M059J (cell line): ENCODE results near the gene PACS2. TPM values are rescaled to one million over a fixed set of nuclear protein-coding genes. Genes with fewer than 3 reads are reported as not detected.
"Not testable (repeated sequence)": the region's sequence is repeated elsewhere in the genome, so short reads cannot be mapped to it uniquely, and the experiment has no call there.

ENCODE experiments used
- DNase-seq: peaks from one replicate; pipeline ENCODE4 v3.0.0-alpha.2; 2012; ENCODE audit warnings: low read depth
- total RNA-seq: library from RNA; depleted of rRNA; stranded (reverse); fragments of >200 nt; shearing (Covaris generic); gene quantifications from 2 replicates; pipeline ENCODE4 v1.2.3, GENCODE V29; 2014; rRNA removed

The PACS2 gene
- 11.0 and 24.7 TPM in 2 replicates for total RNA-seq

GRCh38 chr14:105314287-105315200 is at the start of gene PACS2:
TSS of gene PACS2 (plus strand) at chr14:105314748. CDS start at chr14:105314919, 171 bp downstream.
- peak; percentile 64 for DNase-seq

DNA sequence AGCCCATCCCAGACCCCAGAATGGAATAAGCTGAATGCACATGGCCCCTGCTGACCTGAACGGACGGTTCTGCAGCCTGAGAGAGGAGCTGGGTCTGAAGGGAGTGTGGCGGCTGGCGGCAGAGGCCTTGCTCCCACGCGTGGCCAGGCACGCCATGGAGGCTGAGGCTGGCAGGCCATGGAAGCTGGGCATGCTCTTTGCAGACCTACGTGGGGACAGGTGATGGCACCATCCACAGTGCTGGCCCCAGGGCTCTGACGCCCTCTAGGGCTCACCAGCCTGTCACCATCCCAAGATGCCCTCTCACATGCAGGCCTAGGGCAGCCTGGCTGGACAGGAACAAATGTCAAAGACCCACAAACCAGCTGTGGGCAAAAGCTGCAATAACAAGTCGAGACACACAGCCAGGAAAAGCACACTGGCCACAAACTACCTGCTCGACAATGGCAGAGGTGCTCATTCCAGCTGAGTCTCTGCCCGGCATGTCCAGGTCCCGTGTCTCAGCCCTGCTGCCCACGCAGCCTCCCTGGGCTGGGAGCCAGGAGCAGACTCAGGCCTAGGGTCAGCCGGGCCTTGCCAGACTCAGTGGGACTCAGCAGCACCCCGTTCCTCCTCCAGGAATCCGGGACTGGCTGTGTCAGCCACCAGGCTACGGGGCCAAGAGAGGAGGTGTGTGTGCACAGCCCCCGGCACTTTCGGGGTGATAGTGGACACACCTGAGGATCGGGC is 46.6 kb upstream of the PACS2 start:
- DNase-seq, result no peak

GRCh38 chr14:105268736-105269354 is 45.7 kb upstream of the PACS2 start:
- DNase-seq, result no peak

GRCh38 chr14:105269405-105269804 is 45.1 kb upstream of the PACS2 start:
- DNase-seq, result no peak

- DNase-seq, result no peak
Measured at GRCh38 chr14:105271224-105271890, 43.2 kb upstream of the PACS2 start.

GRCh38 chr14:105272623-105273022 is 41.9 kb upstream of the PACS2 start:
- no peak for DNase-seq

GRCh38 chr14:105273062-105273461 is 41.5 kb upstream of the PACS2 start:
- no peak for DNase-seq

DNA sequence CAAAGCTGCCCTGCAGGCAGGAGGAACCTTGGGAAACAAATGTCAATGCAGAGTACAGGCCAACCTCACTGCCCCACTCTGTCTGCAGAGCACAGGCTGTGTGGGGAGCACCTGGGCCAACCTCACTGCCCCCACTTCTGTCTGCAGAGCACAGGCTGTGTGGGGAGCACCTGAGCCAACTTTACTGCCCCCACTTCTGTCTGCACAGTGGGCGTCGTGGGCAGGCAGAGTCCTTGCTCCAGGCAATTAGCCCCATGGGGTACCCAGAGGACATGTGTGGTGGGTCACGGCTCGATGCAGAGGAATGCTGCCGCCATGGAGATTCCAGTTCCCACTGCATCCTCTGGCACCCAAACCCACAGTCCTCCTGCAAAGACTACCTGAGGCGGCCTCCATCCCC is 39.9 kb upstream of the PACS2 start:
- no peak for DNase-seq

DNA sequence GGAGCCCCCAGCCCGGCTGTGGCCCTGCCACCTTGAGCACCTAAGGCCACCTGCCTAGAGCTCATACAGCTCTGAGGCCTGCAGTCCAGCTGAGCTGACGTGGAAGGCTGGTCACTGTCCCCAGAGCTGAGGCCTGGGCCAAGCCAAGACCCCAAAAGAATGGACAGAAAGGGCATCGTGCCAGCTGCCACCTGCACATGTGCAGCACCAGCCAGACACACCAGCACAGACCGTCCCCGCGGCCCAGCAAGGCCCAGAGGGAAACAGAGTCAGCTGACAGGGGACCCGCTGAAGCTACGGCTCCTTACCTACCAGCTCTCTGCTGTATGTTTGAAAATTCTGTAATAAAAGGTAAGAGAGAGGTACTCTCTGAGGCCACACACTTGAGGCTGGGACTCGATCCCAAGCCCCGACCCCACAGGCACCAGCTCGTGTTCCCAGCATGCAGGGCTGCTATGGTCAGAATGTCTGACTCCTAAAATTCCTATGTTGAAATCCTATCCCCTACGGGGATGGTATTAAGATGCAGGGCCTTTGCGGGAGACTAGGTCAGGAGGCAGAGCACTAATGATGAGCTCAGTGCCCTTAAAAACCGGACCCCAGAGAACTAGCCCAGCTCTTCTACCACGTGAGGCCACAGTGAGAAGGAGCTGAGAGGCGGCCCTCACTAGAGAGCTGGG is 39.1 kb upstream of the PACS2 start:
- DNase-seq, result peak; percentile 9

- not testable (repeated sequence) for DNase-seq
Measured at GRCh38 chr14:105277448-105277847, 37.1 kb upstream of the PACS2 start.

GRCh38 chr14:105279642-105280361 is 34.7 kb upstream of the PACS2 start:
- DNase-seq, result no peak

GRCh38 chr14:105280525-105280924 is 34.0 kb upstream of the PACS2 start:
- no peak for DNase-seq

DNA sequence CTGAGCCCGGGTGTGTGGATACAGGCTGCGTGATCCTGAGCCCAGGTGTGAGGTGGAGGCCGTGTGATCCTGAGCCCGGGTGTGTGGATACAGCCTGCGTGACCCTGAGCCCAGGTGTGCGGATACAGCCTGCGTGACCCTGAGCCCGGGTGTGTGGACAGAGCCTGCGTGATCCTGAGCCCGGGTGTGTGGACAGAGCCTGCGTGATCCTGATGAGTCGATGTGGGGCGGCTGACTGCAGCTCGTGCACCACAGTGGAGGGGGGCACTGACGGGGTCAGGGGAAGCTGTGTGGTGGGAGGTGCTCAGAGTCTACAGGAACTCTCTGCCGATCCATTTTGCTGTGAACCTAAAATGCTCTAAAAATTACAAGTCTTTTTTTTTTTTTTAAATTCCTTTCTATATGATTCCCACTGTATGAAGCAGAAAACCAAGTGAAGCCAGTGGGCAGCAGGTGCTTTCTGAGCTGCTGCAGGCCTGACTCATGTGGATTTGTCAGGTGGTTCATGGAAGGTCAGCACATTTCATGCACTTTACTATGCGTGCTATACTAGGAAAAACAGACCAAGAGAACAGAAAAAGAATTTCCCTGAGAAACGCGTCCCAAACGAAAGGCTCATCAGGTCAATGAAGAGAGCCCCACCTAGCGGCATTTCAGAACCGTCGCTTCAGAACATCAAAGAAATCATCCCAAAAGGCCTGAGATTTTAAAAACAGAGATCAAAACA is 33.0 kb upstream of the PACS2 start:
- DNase-seq, result peak; percentile 55

DNA sequence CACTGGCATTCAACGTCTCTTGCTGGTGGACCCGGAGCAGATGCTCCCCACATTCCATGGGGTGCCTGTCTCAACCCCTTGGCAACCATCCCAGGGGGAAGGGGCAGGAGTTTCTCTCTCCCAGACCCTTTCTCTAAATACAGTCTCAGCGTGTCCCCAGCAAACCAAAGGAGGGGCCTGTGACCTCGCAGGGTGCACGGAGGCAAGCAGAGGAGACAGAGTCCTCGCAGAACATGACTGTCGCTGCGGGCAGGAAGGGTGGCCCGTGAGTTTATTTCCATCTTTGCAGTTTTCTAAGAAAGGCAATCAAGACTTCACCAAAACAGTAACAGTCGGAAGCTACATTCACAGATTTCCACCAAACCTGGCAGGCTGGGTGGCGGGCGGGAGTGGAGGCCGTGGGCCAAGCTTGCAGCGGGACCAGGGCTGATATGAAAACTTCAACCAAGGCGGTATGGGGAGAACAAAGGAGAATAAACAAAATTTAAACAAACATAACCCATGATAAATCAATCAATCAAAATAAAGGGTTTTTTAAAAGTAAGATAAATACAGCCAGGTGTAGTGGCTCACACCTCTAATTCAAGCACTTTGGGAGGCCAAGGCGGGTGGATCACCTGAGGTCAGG is 32.3 kb upstream of the PACS2 start:
- no peak for DNase-seq

DNA sequence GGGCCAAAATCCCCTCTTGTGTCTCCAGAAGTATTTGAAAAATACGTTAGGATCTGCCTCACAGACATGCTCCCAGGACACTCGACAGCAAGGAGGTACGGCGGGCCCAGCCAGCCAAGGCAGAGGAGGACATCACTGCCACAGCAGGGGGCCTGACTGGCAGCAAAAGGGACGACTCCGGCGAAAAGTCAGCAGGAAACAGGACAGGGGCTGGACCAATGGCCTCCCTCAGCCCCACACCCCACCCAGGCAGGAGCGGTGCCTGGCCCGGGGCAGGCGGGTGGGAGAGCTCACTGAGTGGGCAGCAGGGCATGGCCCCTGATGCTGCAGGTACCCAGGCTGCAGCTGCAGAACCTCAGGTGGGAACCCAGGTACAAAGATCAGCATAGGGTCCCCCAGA is 31.5 kb upstream of the PACS2 start:
- DNase-seq, result no peak

DNA sequence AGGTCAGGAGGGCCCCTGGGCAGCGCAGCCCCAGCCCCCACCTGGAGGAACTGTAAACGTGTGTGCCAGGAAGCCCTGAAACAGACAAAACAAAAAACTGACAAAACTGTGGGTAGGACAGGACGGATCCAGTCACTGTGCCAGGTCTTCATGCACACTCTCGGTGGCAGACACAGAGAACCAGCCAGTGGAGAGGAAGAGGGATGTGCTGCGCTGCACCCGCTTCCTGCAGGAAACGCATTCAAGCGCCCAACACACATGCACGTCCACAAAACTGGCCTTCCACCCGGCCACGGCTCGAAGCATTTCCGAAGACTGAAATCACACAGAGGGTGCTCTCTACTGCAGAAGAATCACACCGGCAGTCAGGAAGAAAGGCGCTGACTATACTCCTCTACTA is 30.6 kb upstream of the PACS2 start:
- no peak for DNase-seq

DNA sequence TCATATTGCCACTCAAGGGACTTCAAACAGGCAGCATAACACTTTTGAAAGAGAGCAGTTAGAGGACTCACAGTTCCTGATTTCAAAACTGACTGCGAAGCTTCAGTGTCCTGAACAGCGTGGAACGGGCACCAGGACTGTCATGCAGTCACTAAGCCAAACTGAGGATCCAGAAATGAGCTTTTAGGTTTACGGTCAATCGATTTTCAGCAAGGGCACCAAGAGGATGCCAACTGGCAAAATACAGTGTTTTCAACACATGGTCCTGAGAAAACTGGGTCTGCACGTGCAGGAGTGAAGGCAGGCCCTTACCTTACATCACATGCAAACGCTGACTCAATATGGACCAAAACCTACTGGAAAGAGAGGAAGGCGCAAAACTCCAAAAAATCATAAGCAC is 29.4 kb upstream of the PACS2 start:
- no peak for DNase-seq

DNA sequence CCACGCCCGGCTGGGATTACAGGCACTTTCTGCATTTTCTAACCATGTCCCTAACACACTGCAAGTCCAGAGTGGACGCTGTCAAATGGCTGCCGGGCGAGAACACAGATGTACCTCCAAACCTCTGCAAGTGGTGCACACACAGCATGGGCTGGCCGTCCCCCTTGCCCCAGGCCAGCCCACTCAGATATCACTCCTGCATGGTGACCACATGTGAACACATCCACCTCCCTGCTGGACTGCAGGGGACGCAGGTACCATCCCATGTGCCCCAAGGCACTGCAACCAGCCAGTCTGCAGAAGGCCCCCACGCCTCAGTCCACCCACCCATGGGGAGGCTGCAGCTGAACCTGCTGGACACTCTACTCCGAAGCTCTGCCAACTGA is 27.8 kb upstream of the PACS2 start:
- no peak for DNase-seq
